Stomach (tissue), 9 donors: Measurements from ENCODE around the gene FEZ2. TPM values are rescaled to one million over a fixed set of nuclear protein-coding genes. Genes with fewer than 3 reads are reported as not detected.

Source experiments
- DNase-seq, 2 donors: peaks; one replicate each; pipeline versions ENCODE4 v3.0.0 to v3.0.0-alpha.2; 2013 to 2019
- H3K27ac ChIP-seq, 5 donors: fragments of 200-600 bp in 4 of 5; sonication (generic) in 4 of 5; one replicate each; pipeline ENCODE4 v1.5.1; 2013 to 2019; ENCODE audit warnings: mild to moderate bottlenecking in 1 of 5, moderate library complexity in 1 of 5
- H3K27me3 ChIP-seq, 3 donors: fragments of 200-600 bp; sonication (generic); one replicate each; pipeline ENCODE4 v1.5.1; 2017 to 2019; ENCODE audit warnings: mixed run types in 1 of 3
- H3K36me3 ChIP-seq, 4 donors: fragments of 200-600 bp; sonication (generic); 1 replicate in 3 of 4; 2 replicates in 1 of 4; pipeline ENCODE4 v1.5.1; 2016 to 2019
- H3K4me1 ChIP-seq, 4 donors: fragments of 200-600 bp; sonication (generic); one replicate each; pipeline ENCODE4 v1.5.1; 2016 to 2019
- H3K4me3 ChIP-seq, 4 donors: fragments of 200-600 bp; sonication (generic) in 3 of 4; one replicate each; pipeline ENCODE4 v1.5.1; 2016 to 2019; ENCODE audit warnings: mild to moderate bottlenecking in 1 of 4
- H3K9me3 ChIP-seq, 4 donors: fragments of 200-600 bp; sonication (generic); one replicate each; pipeline ENCODE4 v1.5.1; 2016 to 2019
- CTCF ChIP-seq, 7 experiments: fragments of 450-650 bp in 4 of 7; fragments of 200-600 bp in 3 of 7; sonication (generic) in 3 of 7; IDR thresholded peaks; one replicate each; pipeline ENCODE4 v1.5.1; 2016 to 2019; ENCODE audit warnings: antibody characterized with exemption in 7 of 7, control low read depth in 2 of 7, mild to moderate bottlenecking in 1 of 7
- EP300 ChIP-seq: sonication (generic); formaldehyde crosslinking; IDR thresholded peaks from one replicate; pipeline ENCODE4 v1.6.1; 2017; ENCODE audit warnings: antibody characterized with exemption
- POLR2A ChIP-seq, 4 donors: fragments of 450-650 bp; IDR thresholded peaks; one replicate each; pipeline ENCODE4 v1.6.1; 2016; ENCODE audit warnings: antibody characterized with exemption in 4 of 4, control low read depth in 2 of 4, mild to moderate bottlenecking in 1 of 4, moderate library complexity in 1 of 4
- POLR2AphosphoS5 ChIP-seq, 3 donors: sonication (generic); formaldehyde crosslinking; IDR thresholded peaks; one replicate each; pipeline ENCODE4 v1.6.1; 2016; ENCODE audit warnings: antibody characterized with exemption in 3 of 3
- WGBS, 5 donors: extraction: QIAGEN DNeasy Blood & Tissue Kit in 3 of 5; methylation state at CpG; one replicate each; pipeline versions ENCODE4 v1.1.5 to v1.1.7; 2013 to 2018; 5-methylcytosine and 5-hydroxymethylcytosine counted together
- intact Hi-C: fragments of 100-400 bp; cut with DNase I; formaldehyde crosslinking; loops from one replicate; pipeline ENCODE4 v1.15.1; 2023; ENCODE audit warnings: low total_unique reads
- polyA plus RNA-seq, 3 donors: library from polyadenylated mRNA; stranded (reverse); fragments of 200-250 nt; gene quantifications; one replicate each; pipeline ENCODE4 v1.2.3, GENCODE V29; 2013
- total RNA-seq, 5 donors: library from RNA; depleted of rRNA; stranded (reverse); fragments of >200 nt; gene quantifications; one replicate each; pipeline versions ENCODE4 v1.1.0 to v1.2.3, GENCODE V29; 2014 to 2016
- donor health status: healthy with polysubstance abuse.
- donor health status: Bipolar disorder and iron deficiency.
- donor health status: healthy.

The FEZ2 gene
- total and polyA plus RNA-seq, 8 donors, result 17.7 to 100.0 (median 25.8) TPM

- H3K36me3 ChIP-seq, result peaks cover 0 to 10% (median 5%) of the 10 kb centered on the region in 4 donors
- peaks cover 0 to 11% (median 0%) of the 10 kb centered on the region in 4 donors for H3K4me1 ChIP-seq
- intact Hi-C loops, result no loop called here
- no peaks in the 10 kb centered on the region for H3K27me3 ChIP-seq
- DNase-seq, result peak in 1 of 2 donors; percentile 42
- 70 to 92% (median 87%) methylated on average over 3 of the region's 3 CpGs for WGBS, 5 donors
- H3K9me3 ChIP-seq, result no peaks in the 10 kb centered on the region
- no peak for TF ChIP-seq CTCF (IDR thresholded peaks at IDR 0.05)
- no peak for TF ChIP-seq EP300
- no peak for TF ChIP-seq POLR2A (IDR thresholded peaks at IDR 0.05)
- TF ChIP-seq POLR2AphosphoS5 (IDR thresholded peaks at IDR 0.05), result no peak
- no peak overlapping the region for H3K27ac ChIP-seq
- H3K4me3 ChIP-seq, result no peak overlapping the region
These were observed 67.0 kb downstream of the FEZ2 start for GRCh38 chr2:36530983-36531354.

- H3K36me3 ChIP-seq, result peaks cover 0 to 10% (median 5%) of the 10 kb centered on the region in 4 donors
- WGBS, 5 donors, result 91 to 95% (median 93%) methylated on average over 9 of the region's 9 CpGs
- intact Hi-C loops, result no loop called here
- H3K9me3 ChIP-seq, result no peaks in the 10 kb centered on the region
- TF ChIP-seq EP300, result no peak
- no peak for TF ChIP-seq POLR2A (IDR thresholded peaks at IDR 0.05)
- TF ChIP-seq POLR2AphosphoS5 (IDR thresholded peaks at IDR 0.05), result no peak
- no peak for TF ChIP-seq CTCF (IDR thresholded peaks at IDR 0.05)
- H3K4me3 ChIP-seq, result no peak overlapping the region
- peaks cover 0 to 11% (median 0%) of the 10 kb centered on the region in 4 donors for H3K4me1 ChIP-seq
- no peaks in the 10 kb centered on the region for H3K27me3 ChIP-seq
- H3K27ac ChIP-seq, result no peak overlapping the region
- DNase-seq, result no peak
These were observed 67.6 kb downstream of the FEZ2 start for GRCh38 chr2:36530178-36530982.

- H3K4me3 ChIP-seq, result no peak overlapping the region
- intact Hi-C loops, result no loop called here
- no peaks in the 10 kb centered on the region for H3K9me3 ChIP-seq
- no peaks in the 10 kb centered on the region for H3K27me3 ChIP-seq
- peaks cover 0 to 11% (median 0%) of the 10 kb centered on the region in 4 donors for H3K4me1 ChIP-seq
- WGBS, 5 donors, result 70 to 91% (median 83%) methylated on average over 7 of the region's 7 CpGs
- H3K27ac ChIP-seq, result no peak overlapping the region
- H3K36me3 ChIP-seq, result peaks cover 0 to 20% (median 8%) of the 10 kb centered on the region in 4 donors
- no peak for TF ChIP-seq POLR2AphosphoS5 (IDR thresholded peaks at IDR 0.05)
- no peak for TF ChIP-seq CTCF (IDR thresholded peaks at IDR 0.05)
- TF ChIP-seq EP300, result no peak
- no peak for TF ChIP-seq POLR2A (IDR thresholded peaks at IDR 0.05)
- no peak for DNase-seq
These were observed 69.1 kb downstream of the FEZ2 start for GRCh38 chr2:36528766-36529392.

- intact Hi-C loops, result no loop called here
- Histone ChIP-seq H3K27me3 (no peaks in the 10 kb centered on the region), H3K27ac (no peak overlapping the region), H3K4me1 (peaks cover 0 to 11% (median 0%) of the 10 kb centered on the region in 4 donors), H3K9me3 (no peaks in the 10 kb centered on the region), H3K4me3 (no peak overlapping the region), H3K36me3 (peaks cover 0 to 26% (median 12%) of the 10 kb centered on the region in 4 donors)
- WGBS, 5 donors, result 80 to 87% (median 83%) methylated on average over 4 of the region's 4 CpGs
- DNase-seq, result no peak
- TF ChIP-seq POLR2AphosphoS5 (IDR thresholded peaks at IDR 0.05) (no peak), EP300 (no peak), POLR2A (IDR thresholded peaks at IDR 0.05) (no peak), CTCF (IDR thresholded peaks at IDR 0.05) (no peak)
These were observed 69.7 kb downstream of the FEZ2 start for GRCh38 chr2:36528274-36528673.
